ENCODE measurements around the gene TUBA4A.
"Not testable (repeated sequence)": the region's sequence is repeated elsewhere in the genome, so short reads cannot be mapped to it uniquely, and the experiment has no call there.

Gene TUBA4A

GRCh38 chr2:219266886-219267285 lies 13.2 kb upstream of the TUBA4A start:
- DNase-seq, result no peak

- DNase-seq, result no peak
Observed at GRCh38 chr2:219266232-219266631, 12.5 kb upstream of the TUBA4A start.

GRCh38 chr2:219261024-219261855 lies 7.5 kb upstream of the TUBA4A start:
- DNase-seq, result no peak

GRCh38 chr2:219258942-219259341 lies 5.2 kb upstream of the TUBA4A start:
- not testable (repeated sequence) for DNase-seq

- no peak for DNase-seq
Observed at GRCh38 chr2:219254590-219255201, 978 bp upstream of the TUBA4A start.

GRCh38 chr2:219252900-219253752 lies 592 bp downstream of the TUBA4A start, which contains the start of gene TUBA4B:
TSS of gene TUBA4B (plus strand) at chr2:219253243. CDS start at chr2:219253408, 165 bp downstream.
- DNase-seq, result peak; percentile 65

- DNase-seq, result no peak
Observed at GRCh38 chr2:219252570-219252899, 1.2 kb downstream of the TUBA4A start.

GRCh38 chr2:219252084-219252483 lies 1.6 kb downstream of the TUBA4A start:
- DNase-seq, result no peak

- no peak for DNase-seq
Observed at GRCh38 chr2:219251656-219252055, 2.1 kb downstream of the TUBA4A start.

GRCh38 chr2:219250049-219250781 lies 3.5 kb downstream of the TUBA4A start:
- no peak for DNase-seq

- peak; percentile 63 for DNase-seq
Observed at GRCh38 chr2:219249203-219249980, 4.3 kb downstream of the TUBA4A start.

- DNase-seq, result no peak
Observed at GRCh38 chr2:219248845-219249202, 4.9 kb downstream of the TUBA4A start.

GRCh38 chr2:219247678-219248642 lies 5.8 kb downstream of the TUBA4A start:
- no peak for DNase-seq

- no peak for DNase-seq
Observed at GRCh38 chr2:219246559-219246958, 7.2 kb downstream of the TUBA4A start.

GRCh38 chr2:219245899-219246230 lies 7.9 kb downstream of the TUBA4A start:
- DNase-seq, result no peak

- DNase-seq, result peak; percentile 97
Observed at GRCh38 chr2:219245148-219245898, 8.4 kb downstream of the TUBA4A start, which contains the start of the genes GLB1L and STK16. TSS of gene GLB1L (minus strand) at chr2:219245444. CDS start at chr2:219243573, 1,871 bp downstream. TSS of gene STK16 (plus strand) at chr2:219245479. CDS start at chr2:219246000, 521 bp downstream.

GRCh38 chr2:219244789-219245147 lies 8.9 kb downstream of the TUBA4A start:
- DNase-seq, result no peak

- DNase-seq, result no peak
Observed at GRCh38 chr2:219243291-219243761, 10.4 kb downstream of the TUBA4A start.

GRCh38 chr2:219234331-219234730 lies 19.4 kb downstream of the TUBA4A start:
- no peak for DNase-seq

- no peak for DNase-seq
Observed at GRCh38 chr2:219230059-219230540, 23.6 kb downstream of the TUBA4A start.
